Measurements from ENCODE around the gene TKFC.

Gene TKFC

DNA sequence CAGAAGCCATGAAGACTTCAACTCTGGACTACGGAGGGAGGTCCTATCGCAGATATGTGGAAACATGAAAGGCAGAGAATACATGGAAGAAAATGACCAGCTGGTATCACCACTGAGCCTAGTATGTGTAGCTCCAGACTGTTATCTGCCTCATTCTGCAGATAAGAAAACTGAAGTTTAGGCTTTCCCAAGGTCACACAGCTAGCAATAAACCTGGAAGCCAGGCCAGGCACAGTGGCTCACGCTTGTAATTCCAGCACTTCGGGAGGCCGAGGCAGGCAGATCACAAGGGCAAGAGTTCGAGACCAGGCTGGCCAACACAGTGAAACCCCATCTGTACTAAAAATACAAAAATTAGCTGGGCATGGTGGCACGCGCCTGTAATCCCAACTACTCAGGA, 22.3 kb upstream of the TKFC start:
- H3K4me3 ChIP-seq (ENCODE audit: low read depth, low read length) = no peak overlapping the region
- no peak for DNase-seq (ENCODE audit: low read depth)

- no peak for DNase-seq (ENCODE audit: low read depth)
- H3K4me3 ChIP-seq (ENCODE audit: low read depth, low read length) = no peak overlapping the region
Measured at GRCh38 chr11:61315260-61315659, 17.8 kb upstream of the TKFC start.

DNA sequence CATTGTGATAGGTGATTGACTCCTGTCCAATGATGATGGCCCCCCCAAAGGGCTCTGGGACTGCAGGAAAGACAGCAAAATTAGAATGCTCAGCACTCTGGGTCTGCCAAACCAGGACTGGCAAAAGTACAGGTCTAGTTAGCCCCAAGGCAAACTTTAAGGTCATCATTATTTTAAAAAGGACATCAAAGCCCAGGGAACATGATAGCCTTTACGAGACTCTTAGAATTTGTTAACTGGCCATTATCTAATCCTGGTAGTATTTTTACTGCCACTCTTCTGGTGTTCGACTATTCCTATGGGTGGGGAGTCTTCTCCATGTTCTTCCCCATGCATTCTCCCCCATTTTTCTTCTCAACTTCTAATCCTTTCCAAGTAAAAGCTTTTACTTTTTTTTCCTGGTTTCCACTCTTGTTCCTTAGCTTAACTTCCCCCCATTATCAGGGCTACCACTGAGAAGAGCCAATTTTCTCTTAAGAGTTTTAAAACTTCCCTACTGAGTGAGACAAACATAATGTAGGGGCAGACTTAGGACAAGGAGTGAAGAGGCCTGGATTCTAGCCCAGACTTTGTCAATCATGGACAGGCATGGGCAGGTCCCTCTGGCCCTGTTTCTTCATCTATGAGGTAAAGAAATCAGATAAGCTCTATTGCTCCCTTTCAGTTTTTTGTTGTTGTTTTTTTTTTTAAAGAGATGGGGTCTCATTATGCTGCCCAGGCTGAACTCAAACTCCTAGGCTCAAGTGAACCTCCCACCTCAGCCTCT, 7.2 kb upstream of the TKFC start:
- DNase-seq (ENCODE audit: low read depth) = no peak
- no peak overlapping the region for H3K4me3 ChIP-seq (ENCODE audit: low read depth, low read length)

DNA sequence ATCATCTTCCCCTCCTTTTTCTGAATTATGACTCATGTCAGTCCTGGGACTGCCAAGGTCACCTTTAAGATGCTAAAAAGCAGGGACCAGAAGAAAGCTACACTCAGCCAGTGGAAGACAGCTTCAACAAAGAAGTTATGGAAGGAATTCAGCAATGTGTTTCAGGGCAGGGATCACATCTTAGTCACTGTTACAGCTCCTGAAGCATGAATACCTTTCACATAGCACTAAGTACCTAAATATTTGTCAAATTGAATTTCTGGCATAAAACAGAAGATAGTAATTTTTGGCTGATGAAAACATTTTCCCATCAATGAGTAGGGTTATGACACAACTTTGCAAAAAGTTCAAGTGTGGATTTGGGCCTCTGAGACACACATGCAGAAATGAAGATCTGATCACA, 5.4 kb upstream of the TKFC start:
- no peak for DNase-seq (ENCODE audit: low read depth)

DNA sequence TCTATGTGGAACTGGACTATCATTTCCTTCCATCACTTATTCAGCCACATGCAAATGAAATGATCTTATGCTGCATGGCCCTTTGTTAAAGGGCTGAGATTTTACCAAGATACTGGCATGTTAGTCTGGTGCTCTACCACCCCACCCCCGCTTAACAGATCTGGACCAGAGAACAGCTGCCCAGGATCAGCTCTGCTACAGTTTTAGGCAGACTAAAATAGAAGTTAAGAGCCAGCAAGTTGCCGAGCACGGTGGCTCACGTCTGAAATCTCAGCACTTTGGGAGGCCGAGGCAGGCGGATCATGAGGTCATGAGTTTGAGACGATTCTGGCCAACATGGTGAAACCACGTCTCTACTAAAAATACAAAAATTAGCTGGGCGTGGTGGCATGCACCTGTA, 4.7 kb upstream of the TKFC start:
- no peak overlapping the region for H3K4me3 ChIP-seq (ENCODE audit: low read depth, low read length)
- no peak for DNase-seq (ENCODE audit: low read depth)

More for the DNA sequence above, 5.4 kb upstream of the TKFC start:
- no peak overlapping the region for H3K4me3 ChIP-seq (ENCODE audit: low read depth, low read length)

GRCh38 chr11:61329871-61330270, 3.2 kb upstream of the TKFC start:
- DNase-seq (ENCODE audit: low read depth) = no peak
- H3K4me3 ChIP-seq (ENCODE audit: low read depth, low read length) = no peak overlapping the region

DNA sequence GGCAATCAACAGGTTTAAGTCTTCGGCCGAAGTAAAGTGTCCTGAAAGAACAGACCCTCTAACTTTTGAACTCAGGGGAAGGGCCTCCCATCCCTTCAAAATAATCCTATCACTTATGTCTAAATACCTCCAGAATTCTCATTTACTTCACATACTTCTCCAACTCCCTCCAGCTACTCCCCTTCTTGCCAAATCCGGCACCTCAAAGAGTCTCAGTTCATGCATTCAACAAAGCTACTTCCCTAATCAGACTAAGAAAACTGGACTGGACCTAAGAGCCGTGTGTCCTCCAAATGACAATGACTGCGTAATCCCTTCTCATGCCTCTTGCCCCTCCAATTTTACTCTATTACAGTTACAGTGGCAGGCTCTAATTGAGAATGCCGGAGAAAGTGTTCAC, 1.4 kb upstream of the TKFC start:
- DNase-seq (ENCODE audit: low read depth) = no peak
- peak overlapping the region; percentile 99 for H3K4me3 ChIP-seq (ENCODE audit: low read depth, low read length)

DNA sequence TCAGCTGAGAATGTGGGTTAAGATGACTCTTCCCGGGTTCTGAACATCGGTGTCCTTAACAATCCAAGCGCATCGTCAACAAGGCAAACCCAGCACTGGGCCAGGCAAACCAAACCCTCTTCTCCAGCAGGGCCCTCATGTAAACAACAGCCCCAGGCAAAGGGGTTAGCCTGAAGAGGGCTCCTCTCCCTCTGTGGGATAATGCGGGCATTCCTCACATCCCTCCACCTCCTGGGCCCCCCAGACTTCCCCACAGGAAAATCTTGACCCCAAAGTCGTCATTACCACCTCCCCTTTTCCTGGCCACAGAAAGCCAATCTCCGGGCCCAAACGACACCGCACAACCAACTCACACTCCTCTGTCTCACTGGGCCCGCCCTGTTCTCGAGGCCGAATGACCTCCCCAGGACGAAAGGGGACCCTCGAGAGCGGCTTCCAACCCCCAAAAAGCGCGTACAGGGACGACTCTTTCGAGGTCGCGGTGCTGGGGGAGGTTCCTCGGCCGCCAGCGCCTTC, 689 bp upstream of the TKFC start:
- no peak for DNase-seq (ENCODE audit: low read depth)
- peak overlapping the region; percentile 99 for H3K4me3 ChIP-seq (ENCODE audit: low read depth, low read length)

- DNase-seq (ENCODE audit: low read depth) = no peak
- peak overlapping the region; percentile 99 for H3K4me3 ChIP-seq (ENCODE audit: low read depth, low read length)
Measured at GRCh38 chr11:61333550-61334433, 764 bp downstream of the TKFC start.

DNA sequence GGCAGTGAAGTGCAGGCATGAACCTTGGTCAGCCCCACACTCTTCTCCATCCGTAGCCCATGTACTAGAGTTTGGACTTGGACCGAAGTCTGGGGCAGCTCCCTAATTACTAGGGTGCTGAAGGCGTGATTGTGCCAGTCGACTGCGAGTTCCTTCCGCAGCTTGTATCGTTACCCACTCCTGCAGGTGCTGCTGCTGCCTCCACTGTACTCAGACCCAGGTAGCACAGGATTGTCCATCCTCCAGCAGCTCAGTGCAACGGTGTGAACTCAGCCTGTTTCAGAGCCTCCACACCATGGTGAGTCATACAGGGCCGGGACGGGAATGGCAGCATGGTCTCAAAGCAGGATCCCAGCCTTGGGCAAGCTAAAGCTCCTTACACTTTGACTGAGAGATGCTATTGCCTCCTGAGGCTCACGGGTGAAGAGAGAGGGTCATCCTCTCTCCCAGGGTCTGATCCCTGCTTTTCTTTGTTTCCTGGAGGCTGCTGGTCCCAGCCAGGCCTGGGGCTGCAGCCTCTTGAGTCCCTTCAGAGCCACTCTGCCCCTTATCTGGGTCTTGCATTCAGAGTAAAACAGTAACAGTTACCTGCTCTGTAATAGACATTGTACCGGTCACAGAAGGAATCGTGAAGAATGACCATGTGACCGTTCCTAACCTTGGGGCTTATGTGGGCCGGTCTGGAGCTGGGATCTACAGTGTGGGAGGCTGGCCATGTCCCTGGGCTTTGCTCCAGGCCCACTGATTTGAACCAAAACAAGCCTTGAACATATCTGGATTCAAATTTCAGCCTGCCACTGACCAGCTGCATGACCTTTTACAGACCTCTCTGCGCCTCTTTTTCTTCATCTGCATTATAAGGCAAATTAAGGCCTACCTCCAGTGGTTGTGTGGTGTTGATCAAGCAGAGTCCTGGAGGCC, 1.7 kb downstream of the TKFC start:
- no peak for DNase-seq (ENCODE audit: low read depth)

DNA sequence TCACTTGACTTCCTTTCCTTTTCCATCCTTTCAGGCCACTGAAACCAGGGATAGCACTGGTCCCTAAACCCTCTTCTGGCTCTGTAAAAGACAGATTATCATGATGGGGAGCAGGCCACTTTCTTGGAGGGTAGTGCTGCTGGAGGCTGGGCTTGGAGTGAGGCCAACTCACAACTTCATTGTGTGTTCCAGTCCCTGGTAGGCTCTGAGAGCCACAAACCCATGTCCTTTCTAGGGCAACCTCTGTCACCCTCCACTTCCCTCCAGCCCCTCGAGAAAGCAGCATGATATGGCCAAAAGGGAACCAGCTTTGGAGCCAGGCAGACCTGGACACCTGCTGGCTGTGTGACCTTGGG, 2.3 kb downstream of the TKFC start:
- DNase-seq (ENCODE audit: low read depth) = no peak
- no peak overlapping the region for H3K4me3 ChIP-seq (ENCODE audit: low read depth, low read length)

More for the DNA sequence above, 1.7 kb downstream of the TKFC start:
- no peak overlapping the region for H3K4me3 ChIP-seq (ENCODE audit: low read depth, low read length)

- DNase-seq (ENCODE audit: low read depth) = no peak
- H3K4me3 ChIP-seq (ENCODE audit: low read depth, low read length) = no peak overlapping the region
Measured at GRCh38 chr11:61336171-61336935, 3.3 kb downstream of the TKFC start.

DNA sequence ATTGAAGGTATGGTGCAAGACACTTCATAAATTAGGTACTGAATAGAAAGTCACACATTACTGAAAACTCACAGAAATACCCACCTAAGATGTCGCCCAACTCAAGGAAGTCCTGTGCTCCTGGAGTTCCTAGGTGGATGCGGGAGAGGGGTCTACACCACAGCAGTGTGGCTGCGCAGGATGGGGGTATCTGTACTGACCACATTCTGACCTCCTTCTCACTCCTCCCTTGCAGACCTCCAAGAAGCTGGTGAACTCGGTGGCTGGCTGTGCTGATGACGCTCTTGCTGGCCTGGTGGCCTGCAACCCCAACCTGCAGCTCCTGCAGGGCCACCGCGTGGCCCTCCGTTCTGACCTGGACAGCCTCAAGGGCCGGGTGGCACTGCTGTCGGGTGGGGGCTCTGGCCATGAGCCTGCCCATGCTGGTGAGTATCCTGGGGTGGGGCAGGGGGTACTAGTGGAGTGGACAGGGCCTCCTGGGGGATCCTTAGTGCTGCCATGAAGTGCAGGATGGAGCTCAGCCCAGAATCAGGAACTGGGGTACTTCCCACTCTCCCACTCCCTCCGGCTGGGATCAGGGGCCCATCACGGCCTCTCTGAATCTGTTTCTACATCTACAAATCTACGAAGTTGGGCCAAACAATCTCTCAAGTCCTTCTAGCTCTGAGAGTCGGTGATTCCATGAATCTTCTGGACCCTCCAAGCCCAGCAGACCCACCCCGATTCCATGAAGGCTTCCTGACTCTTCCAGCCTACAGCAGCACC, 4.9 kb downstream of the TKFC start:
- no peak overlapping the region for H3K4me3 ChIP-seq (ENCODE audit: low read depth, low read length)
- no peak for DNase-seq (ENCODE audit: low read depth)

- DNase-seq (ENCODE audit: low read depth) = no peak
Measured at GRCh38 chr11:61338783-61339489, 5.9 kb downstream of the TKFC start.

GRCh38 chr11:61339490-61339878, 6.5 kb downstream of the TKFC start:
- DNase-seq (ENCODE audit: low read depth) = no peak
- no peak overlapping the region for H3K4me3 ChIP-seq (ENCODE audit: low read depth, low read length)

More at GRCh38 chr11:61338783-61339489, 5.9 kb downstream of the TKFC start:
- no peak overlapping the region for H3K4me3 ChIP-seq (ENCODE audit: low read depth, low read length)

DNA sequence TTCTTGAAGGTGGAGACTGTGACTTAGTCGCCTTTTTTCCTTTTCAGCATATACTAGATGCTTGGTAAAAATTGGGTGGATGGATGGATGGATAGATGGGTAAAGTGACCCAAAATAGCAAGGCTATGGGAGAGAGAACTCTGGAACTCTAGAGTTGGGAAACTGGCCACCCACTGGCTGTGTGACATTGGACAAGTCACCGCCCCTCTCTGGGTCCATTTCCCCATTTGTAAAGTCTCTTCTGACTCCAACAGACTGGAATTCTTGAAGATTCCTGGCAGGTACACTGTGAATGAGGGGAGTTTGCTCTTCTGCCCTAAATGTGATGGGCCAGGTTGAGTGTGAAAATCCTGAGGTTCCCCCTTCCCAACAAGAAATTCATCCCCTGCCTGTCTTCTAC, 8.0 kb downstream of the TKFC start:
- no peak overlapping the region for H3K4me3 ChIP-seq (ENCODE audit: low read depth, low read length)
- no peak for DNase-seq (ENCODE audit: low read depth)

DNA sequence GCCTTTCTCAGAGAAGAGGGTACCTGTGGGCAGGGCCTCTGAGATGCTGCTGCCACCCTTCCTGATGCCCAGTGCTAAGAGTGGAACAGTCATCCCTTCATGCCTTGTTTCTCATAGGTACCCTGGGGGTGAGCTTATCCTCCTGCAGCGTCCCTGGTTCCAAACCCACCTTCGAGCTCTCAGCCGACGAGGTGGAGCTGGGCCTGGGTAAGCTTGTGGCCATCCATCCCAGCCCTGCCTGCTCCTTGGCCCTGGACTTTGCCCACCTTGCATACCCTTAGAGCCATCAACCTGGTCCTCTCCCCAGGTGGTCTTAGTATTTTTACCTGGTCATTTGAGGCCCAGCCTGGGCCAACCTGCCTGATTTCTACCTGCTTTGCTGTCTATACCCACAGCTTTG, 8.7 kb downstream of the TKFC start:
- no peak for DNase-seq (ENCODE audit: low read depth)
- H3K4me3 ChIP-seq (ENCODE audit: low read depth, low read length) = no peak overlapping the region
